Stimulated activated CD4-positive, alpha-beta T cell treated with anti-CD3 and anti-CD28 coated beads, Interleukin-12 subunit alpha, Interleukin-12 subunit beta, amount 100 ng/mL, for 24 hours (primary cell): ENCODE data around the gene LDHB.
"Not testable (repeated sequence)": the region's sequence is repeated elsewhere in the genome, so short reads cannot be mapped to it uniquely, and the experiment has no call there.

Experiments
- DNase-seq, 2 experiments: peaks; one replicate each; pipeline ENCODE4 v3.0.0-alpha.2; 2020; ENCODE audit warnings: low read depth in 2 of 2

The LDHB gene

DNA sequence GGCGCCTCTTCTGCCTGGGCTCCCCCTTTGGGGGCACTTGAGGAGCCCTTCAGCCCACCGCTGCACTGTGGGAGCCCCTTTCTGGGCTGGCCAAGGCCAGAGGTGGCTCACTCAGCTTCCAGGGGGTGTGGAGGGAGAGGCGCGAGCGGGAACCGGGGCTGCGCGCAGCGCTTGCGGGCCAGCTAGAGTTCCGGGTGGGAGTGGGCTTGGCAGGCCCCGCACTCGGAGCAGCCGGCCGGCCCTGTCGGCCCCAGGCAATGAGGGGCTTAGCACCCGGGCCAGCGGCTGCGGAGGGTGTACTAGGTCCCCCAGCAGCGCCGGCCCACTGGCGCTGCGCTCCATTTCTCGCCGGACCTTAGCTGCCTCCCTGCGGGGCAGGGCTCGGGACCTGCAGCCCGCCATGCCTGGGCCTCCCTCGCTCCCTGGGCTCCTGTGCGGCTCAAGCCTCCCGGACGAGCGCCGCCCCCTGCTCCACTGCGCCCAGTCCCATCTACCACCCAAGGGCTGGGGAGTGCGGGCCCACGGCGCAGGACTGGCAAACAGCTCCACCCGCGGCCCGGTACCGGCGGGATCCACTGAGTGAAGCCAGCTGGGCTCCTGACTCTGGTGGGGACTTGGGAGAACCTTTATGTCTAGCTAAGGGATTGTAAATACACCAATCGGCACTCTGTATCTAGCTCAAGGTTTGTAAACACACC is 3.9 kb upstream of the LDHB start:
- DNase-seq, result not testable (repeated sequence)

DNA sequence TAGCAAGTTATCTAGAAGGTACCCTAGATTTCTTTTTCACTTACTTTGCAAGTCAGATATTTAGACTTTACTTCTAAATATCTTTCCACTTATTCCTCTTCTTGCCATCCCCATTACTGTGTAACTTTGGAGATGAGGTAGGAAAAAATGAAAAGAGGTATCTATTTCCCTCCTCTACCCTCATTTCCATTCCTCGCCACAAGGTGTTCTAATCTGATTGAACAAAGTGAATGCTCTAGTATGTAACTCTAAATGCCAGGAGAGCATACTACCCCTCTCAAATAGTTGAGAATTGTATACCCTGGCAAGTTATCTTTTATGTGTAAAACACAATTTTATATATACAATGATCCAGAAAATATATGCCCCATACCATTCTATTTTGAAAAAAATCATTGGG is 1.7 kb upstream of the LDHB start:
- DNase-seq, result no peak

DNA sequence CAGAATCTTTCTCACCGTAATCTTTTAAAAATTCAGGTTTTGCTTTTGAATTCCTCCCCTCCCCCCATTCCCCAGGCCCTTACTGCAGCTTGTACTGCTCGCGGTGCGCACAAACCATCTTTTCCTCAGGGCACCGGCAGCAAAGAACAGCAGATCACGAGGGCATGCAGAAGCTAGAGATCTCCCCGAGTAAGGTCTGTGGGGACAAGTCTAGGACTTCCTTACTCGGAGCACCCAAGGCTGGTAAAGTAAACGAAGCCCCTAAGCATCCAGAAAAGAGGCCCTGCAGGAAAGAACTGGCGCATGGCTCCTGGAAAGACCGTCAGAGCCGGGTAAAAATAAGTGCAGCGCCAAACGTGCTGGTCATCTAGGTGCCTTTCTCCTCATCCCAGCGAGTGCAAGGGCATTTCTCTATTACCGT is 727 bp downstream of the LDHB start:
- DNase-seq, result peak; percentile 25 to 36

DNA sequence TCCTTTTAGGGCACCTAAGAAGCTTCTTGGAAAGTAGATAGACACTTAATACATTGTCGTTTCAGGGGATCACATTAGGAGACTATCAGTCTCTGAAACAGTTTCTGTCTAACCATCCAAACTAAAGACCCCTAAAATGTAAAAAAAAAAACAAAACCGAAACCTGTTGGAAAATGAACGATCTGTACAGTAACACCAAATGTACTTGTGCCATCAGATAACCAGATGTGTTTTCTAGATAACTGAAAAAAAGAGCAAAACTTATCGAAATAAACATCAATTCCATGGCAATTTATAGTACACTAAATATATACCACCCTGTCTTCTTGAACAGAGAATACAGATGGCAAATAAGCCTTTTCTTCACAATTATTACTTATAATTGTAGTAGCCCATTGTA is 2.1 kb downstream of the LDHB start:
- DNase-seq, result no peak

DNA sequence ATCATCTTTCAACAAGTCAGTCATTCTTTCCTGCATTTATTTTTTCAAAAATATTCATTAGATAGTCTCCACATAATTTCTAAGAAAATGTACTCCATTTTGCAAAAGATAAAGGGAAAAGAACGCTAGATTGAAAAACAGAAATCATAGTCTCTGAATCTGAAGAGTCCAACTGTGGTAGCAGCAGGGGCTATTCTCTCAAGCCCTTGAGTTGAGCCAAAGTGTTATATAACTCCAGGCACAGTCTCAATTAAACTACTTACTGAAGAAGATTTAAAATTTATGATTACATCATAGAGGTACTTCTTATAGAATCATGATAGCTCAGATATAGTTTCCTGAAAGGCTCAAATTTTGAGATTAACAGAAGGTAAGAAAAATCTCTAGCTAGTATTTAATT is 5.8 kb downstream of the LDHB start:
- DNase-seq, result no peak

DNA sequence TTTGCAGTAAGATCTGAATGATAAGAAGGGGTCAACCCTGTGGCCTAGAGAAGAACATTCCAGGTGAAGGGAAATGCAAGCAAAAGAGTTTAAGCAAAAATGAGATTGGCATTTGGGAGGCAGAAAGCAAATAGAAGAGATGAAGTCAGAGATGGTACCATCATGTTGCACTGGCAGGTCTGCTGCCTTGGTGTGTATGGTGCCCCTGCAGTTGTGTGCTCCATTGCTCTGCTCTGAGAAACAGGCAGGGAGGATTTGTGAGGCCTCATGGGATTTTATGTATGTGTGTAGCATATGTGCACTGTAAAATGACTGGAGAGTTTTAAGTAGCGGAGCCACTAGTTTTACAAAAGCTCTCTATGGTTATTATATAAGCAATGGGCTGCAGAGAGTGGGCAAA is 6.6 kb downstream of the LDHB start:
- no peak for DNase-seq

DNA sequence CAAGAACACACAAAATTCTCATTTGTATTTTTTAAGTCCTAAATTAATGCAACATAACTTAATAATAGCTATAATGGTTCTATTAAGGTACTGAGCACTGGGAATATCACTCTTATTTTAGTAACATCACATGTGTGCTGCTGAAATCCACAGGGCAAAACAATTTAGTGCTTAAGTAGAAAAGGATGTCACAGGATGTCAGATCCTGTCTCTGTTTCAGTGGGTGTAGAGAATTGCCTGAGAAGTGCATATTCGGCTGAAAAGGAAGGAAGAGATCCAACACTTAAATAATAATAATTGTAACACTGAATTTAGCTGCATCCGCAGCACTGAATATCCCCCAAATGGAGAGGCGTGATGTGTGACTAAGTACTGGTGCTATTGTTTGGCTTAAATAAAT is 8.6 kb downstream of the LDHB start:
- DNase-seq, result no peak

DNA sequence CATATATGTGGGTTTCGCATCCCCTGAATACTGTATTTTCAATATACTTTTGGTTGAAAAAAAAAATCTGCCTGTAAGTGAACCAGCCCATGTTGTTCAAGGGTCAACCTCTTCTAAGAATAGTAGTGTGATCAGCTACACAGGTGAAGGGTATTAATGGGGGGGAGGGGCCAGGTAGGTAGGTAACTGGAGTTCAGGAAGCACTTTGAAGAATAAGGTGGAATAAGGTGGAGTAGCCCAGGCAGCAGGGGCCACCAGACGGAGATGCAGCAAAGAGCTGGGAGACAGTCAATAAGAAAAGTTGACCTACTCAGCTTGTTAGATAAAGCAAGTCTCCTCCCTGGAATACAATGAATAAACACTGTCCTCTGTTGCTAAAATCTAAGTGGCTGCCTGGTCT is 9.3 kb downstream of the LDHB start:
- no peak for DNase-seq

DNA sequence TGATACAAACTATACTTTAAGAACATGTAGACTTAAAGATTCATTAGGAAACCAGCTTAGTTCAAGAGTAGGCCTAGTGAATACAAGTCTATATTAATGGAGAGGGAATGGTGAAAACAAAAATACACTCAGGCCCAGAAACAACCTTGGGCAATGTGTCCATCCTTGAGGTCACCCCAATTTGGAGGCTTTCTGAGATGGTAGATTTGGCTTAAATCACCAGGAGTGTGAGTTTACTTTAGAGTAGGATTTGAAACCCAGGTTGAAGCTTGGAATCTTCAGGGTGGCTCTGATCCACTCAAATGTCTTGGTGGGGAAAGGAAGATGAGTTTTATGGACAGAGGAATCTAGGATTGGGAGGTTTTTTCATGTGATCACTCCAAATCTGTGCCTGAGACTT is 10.5 kb downstream of the LDHB start:
- no peak for DNase-seq

DNA sequence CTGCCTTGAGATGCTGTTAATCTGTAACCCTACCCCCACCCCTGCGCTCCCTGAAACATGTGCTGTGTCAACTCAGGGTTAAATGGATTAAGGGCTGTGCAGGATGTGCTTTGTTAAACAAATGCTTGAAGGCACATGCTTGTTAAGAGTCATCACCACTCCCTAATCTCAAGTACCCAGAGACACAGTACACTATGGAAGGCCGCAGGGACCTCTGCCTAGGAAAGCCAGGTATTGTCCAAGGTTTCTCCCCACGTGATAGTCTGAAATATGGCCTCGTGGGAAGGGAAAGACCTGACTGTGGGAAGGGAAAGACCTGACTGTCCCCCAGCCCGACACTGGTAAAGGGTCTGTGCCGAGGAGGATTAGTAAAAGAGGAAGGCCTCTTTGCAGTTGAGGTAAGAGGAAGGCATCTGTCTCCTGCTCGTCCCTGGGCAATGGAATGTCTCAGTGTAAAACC is 12.6 kb downstream of the LDHB start:
- DNase-seq, result not testable (repeated sequence)

DNA sequence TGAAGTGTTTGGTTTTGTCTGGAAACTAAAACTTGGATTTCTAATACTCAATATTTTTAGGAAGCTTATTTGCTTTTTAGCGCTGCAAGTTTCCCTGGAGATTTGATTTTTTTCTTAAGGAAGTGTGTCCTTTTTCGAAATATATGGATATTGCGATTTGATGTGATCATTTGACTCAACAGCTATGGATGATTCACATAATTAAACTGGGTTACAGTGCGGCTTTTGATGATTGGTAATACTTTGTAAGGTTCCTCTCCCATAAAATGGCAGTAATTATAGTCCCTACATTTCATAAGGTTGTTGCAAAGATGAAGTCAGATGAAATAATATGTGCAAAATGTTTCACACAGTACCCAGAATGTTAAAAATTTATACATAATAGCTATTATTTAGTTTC is 13.1 kb downstream of the LDHB start:
- no peak for DNase-seq

DNA sequence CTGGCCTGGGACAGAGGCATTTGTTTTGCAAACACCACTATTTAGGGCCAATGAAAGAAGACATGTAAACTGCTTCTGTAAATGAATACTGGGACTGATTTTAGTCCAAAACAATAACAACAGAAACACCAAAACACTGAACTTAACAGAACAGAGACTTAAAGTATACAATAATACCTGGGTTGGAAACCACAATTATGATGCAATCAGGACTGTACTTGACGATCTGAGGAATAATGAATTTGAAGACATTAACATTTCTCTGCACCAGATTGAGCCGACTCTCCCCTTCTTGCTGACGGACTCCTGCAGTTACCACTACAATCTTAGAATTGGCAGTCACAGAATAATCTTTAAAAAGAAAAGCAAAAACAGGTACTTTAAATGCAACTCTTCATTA is 13.9 kb downstream of the LDHB start:
- no peak for DNase-seq

DNA sequence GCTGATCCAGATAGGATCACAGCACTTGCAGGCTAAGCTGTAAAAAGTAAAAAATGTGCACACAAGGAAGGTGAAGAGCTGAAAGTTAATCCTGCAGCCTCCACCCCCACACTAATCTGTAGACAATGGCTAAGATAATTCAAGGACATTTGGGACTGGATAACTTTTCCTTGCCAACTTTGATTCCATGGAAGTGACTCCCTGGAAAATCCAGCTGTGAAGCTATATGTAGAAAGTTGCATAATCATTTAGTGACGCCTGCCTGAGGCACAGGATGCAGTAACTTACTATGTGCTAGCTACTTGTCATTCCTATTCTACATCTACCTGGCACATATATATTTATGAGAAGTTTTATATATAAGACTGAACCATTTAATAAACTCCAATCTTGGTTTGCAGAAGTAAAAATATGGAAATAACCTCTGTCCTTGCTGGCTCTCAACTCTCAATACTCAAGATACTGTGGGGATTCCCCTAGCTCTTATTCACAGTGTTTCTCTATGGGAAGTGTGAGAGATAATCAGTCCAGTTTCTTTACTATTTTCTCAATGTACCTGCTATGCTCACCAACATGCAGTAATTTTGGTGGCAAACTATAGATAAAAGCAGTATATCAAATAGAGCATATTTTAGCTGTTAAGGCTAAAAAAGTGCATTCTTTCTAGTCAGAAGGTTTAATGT is 14.8 kb downstream of the LDHB start:
- no peak for DNase-seq

DNA sequence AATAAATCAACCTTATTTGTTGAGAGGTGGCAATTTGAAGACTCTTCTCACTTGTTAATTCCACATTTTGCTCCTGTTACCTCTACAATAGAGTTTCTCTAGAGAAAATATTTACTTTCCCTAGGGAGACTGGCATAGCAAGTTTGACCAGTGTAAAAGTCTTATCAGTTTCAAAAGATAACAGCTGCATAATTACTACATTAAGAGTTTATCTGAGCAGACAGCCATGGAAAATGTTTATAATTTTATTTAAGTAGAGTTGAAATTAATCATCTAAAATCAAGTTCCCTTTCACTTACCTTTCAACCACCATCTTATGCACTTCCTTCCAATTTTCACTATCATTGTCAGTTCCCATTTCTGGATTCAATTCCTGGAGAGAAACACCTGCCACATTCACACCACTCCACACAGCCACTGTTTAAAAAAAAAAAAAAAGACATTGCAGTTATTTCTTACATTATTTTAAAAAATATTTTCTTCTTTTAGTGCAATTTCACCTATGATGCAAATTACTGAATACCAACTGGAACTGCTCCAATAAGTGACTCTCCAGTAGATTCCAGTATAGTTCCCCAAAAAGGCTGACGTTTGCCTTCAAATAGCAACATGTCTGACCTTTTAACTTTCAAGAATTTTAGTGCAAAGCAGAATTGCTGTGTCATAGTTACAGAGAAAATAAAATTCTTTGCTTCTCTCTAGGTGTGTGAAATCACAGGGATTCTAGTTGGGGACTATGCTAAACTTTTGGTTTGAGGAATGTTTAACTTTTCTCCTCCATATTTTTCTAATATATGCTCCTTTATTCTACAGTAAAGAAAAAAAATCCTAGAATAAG is 19.4 kb downstream of the LDHB start:
- DNase-seq, result no peak

DNA sequence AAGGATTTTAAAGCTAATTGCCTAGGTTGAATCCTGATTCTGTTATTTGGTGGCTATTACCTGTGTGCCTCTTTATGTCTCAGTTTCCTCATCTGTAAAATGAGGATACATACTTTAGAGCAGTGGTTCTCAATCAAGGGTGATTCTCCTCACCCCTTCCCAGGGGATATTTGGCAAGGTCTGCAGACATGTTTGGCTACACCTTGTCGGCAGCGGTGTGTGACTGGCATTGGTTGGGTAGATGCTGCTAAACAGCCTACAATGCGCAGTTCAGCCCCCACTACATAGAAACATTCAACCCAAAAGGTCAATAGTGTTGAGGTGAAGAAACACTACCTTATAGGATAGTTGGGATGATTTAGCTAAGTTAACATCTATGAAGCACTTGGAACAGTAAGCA is 23.4 kb downstream of the LDHB start:
- no peak for DNase-seq

DNA sequence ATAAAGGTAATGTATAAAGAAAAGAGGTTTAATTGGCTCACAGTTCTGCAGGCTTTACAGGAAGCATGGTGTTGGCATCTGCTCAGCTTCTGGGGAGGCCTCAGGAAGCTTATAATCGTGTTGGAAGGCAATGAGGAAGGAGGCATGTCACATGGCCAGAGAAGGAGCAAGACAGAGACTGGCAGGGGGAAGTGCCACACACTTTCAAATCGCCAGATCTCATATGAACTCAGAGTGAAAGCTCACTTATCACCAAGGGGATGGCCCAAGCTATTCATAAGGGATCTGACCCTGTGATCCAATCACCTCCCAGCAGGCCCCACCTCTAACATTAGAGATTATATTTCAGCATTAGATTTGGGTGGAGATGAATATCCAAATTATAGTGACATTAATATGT is 26.3 kb downstream of the LDHB start:
- no peak for DNase-seq

DNA sequence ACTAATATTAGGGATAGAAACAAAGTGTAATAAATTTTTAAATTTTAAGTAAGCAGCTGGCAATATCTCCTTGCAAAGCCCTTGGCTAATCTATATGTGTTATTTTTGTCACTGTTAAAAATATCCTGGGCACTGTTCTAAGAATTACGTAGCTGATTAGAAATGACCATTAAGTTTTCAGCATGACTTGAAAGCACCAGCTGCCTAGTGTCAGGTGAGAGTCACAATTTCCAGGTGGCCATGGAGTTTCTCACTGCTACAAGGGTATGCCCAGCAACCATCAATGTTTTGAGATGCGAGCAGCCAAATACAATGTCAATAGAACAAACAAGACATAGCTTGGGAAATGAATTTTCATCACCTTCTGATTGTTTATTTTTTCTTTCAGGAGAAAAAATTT is 29.7 kb downstream of the LDHB start:
- no peak for DNase-seq

DNA sequence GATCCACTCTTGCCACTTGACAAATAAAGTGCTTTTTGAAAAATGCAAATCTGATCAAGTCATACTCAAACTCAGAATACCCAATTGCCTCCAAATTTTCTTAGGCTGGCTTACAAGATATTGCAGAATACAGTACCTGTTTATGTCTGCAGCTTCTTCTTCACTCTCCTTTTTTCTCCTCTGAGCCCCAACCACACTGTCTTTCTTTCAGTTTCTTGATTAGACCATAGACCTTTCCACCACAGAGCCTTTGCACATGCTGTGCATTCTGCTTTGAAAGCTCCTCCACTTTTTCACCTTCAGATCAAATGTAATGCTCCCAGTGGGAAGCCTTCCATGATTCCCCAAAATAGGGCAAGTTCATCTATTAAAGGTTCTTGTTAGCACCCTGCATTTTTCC is 39.1 kb downstream of the LDHB start:
- no peak for DNase-seq

DNA sequence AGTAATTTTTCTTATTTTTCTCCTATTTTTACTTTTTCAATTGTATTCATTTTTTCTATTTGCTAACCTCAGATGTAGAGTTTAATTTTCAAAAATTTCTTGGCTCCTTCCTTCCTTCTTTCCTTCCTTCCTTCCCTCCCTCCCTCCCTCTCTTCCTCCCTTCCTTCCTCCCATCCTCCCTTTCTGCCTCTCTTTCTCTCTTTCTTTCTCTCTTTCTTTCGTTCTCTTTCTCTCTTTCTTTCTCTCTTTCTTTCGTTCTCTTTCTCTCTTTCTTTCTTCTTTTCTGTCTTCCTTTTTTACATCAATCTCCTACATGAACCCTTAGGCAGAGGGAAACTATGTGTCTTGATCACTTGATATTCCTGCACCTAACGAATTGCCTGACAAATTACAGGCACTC is 40.6 kb downstream of the LDHB start:
- no peak for DNase-seq

DNA sequence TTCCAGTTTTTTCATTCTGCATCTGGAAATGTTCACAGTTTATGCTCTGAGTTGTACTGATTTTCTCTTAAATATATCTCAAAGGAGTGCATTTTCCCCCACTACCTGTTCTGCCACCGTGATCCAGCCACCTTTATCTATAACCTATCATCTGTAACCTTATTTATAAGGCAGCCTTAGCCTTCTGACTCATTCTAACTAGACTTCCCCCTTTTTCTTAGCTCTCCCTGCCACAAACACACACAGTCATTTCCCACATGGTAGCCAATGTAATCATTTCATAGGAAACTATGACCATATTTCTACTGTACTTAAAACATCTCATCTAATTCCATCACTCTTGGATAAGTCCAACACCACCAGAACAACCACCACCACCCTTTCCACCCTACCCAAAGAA is 42.2 kb downstream of the LDHB start:
- DNase-seq, result no peak

DNA sequence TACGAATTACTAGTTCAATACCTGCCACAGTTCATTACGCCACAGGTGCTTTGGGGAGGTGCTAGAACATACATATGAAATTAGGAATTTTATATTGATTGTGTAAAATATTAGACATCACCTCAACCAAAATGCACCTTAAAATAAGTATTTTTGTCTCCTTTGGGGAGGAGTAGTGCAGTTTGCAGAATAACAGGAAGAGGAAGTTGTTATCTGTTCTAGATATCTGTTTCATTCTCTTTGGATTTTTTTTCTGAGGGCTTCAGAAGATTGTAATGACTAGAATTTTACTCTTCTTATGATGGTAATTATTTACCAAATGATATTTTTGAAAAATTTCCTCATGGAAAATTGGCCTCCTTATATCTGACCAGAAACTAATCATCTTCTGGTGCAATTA is 43.1 kb downstream of the LDHB start:
- no peak for DNase-seq

DNA sequence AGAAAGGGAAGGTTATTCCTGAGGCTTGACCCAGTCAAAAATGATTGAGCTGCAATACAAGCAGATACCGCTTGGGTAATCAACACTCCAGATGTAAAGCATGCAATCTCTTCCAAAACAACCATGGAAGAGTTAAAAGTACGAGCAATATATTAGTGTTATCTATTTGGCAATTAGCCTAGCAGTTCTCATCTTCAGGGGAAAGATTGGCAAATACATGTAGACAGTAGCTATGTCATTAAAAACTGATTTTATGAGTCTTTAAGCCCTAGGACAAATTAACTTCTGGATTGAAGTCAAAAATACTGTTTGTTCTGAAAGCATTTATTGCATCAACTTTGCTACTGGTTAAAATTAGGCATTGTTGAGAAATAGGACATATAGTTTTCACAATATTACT is 43.7 kb downstream of the LDHB start:
- no peak for DNase-seq

DNA sequence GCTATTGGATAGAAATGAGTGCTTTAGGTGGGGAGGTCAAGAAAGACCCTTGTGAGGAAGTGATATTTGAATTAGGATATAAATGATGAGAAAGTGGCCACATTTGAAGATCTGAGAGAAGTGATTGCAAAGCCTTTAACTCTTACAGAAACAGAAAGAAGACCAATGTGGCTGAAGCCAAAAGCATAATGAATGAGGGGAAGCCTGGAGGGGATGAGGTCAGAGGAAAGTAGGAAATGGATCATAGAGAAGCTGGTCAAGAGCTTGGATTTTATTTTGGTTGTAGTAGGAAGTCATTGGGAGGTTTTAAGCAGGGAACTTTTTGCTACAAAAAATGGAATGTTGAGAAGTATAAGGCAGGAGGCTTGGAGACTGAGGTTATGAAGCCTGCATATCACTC is 49.4 kb downstream of the LDHB start:
- no peak for DNase-seq
